Raji (cell line): ENCODE data around the gene CDH4.

Source experiments
- POLR2A ChIP-seq: IDR thresholded peaks from 2 replicates; pipeline ENCODE4 v1.6.1; 2011; ENCODE audit warnings: low read depth, low read length, control low read depth; ENCODE audit not compliant: insufficient read depth

The CDH4 gene

GRCh38 chr20:61755971-61756845 is 504.1 kb downstream of the CDH4 start:
- no peak for TF ChIP-seq POLR2A

- TF ChIP-seq POLR2A: no peak
Observed at GRCh38 chr20:61756966-61757677, 505.1 kb downstream of the CDH4 start.

- no peak for TF ChIP-seq POLR2A
Observed at GRCh38 chr20:61757678-61758563, 505.9 kb downstream of the CDH4 start.

GRCh38 chr20:61758564-61759200 is 506.6 kb downstream of the CDH4 start:
- TF ChIP-seq POLR2A: no peak

- no peak for TF ChIP-seq POLR2A
Observed at GRCh38 chr20:61759286-61760065, 507.4 kb downstream of the CDH4 start.

- TF ChIP-seq POLR2A: no peak
Observed at GRCh38 chr20:61760321-61760720, 508.3 kb downstream of the CDH4 start.

- no peak for TF ChIP-seq POLR2A
Observed at GRCh38 chr20:61760731-61761130, 508.7 kb downstream of the CDH4 start.

GRCh38 chr20:61761453-61762166 is 509.5 kb downstream of the CDH4 start:
- no peak for TF ChIP-seq POLR2A

GRCh38 chr20:61762167-61762710 is 510.2 kb downstream of the CDH4 start:
- TF ChIP-seq POLR2A: no peak

- no peak for TF ChIP-seq POLR2A
Observed at GRCh38 chr20:61762886-61763739, 511.1 kb downstream of the CDH4 start.

GRCh38 chr20:61763740-61764400 is 511.8 kb downstream of the CDH4 start:
- no peak for TF ChIP-seq POLR2A
